ENCODE results near the gene NOL4L.
A peak's percentile ranks its signal among the peaks of the same experiment; 100 is the strongest.

The NOL4L gene

DNA sequence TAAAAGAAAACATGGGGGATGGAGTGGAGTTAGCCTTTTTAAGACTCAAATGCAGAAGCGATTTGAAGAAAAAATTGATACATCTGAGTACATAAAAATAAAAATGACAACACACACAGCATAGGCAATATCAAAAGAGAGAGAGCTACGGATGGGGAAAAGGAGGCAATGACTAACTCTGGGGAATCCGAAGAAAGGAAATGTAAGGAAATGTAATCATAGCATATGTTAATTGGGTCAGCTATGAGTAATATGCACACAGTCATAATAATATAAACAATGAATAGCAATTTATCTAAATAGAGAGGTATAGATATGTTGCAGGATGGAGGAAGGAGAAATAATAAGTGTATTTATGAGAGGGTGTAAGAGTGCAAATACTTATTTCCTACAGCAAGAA, 83.4 kb downstream of the NOL4L start:
- TF ChIP-seq, protein P1, sequence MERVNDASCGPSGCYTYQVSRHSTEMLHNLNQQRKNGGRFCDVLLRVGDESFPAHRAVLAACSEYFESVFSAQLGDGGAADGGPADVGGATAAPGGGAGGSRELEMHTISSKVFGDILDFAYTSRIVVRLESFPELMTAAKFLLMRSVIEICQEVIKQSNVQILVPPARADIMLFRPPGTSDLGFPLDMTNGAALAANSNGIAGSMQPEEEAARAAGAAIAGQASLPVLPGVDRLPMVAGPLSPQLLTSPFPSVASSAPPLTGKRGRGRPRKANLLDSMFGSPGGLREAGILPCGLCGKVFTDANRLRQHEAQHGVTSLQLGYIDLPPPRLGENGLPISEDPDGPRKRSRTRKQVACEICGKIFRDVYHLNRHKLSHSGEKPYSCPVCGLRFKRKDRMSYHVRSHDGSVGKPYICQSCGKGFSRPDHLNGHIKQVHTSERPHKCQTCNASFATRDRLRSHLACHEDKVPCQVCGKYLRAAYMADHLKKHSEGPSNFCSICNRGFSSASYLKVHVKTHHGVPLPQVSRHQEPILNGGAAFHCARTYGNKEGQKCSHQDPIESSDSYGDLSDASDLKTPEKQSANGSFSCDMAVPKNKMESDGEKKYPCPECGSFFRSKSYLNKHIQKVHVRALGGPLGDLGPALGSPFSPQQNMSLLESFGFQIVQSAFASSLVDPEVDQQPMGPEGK (CRISPR knock-in tag; IDR thresholded peaks at IDR 0.05; ENCODE audit: borderline replicate concordance): no peak
- peak; percentile 70; the same call in 1 of the 2 replicates for TF ChIP-seq ZNF70 (CRISPR knock-in tag; IDR thresholded peaks at IDR 0.05)
- no peak for ATAC-seq

DNA sequence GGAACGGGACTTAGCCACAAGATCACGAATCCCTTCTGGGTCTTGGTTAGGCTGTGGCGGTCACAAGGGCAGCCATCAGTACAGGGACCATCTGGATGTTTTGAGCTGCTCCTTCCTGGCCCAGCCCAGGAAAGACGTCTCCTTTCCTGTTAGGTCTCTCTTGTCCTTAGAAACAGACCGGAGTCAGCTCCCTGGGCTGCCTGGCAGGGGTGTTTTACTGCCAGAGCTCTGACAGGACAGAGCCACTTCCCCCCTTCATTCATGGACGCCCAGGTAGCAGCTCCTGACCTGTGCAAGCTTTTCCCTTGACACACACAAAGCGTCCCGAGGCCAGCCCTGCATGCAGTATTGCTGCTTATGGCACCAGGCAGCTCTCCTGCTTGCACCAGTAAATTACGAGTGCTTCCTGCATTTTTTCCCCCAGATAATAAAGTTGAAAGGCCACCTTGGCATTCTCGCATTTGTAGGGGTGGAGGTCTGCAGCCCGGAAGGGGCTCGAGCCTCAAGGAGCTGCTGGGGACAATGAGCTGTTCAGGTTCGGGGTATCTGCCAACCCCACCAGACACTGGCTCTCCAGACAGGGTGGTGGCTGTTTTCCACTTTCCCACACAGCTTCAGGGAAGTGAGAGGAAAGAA, 87.4 kb downstream of the NOL4L start:
- TF ChIP-seq RARB (CRISPR knock-in tag; IDR thresholded peaks at IDR 0.05) (no peak), ZFP3 (CRISPR knock-in tag; IDR thresholded peaks at IDR 0.05) (no peak), CSDC2 (CRISPR knock-in tag; IDR thresholded peaks at IDR 0.05) (no peak), ESRRG (CRISPR knock-in tag; IDR thresholded peaks at IDR 0.05) (no peak), ISL1 (CRISPR knock-in tag; IDR thresholded peaks at IDR 0.05) (no peak), ZNF70 (CRISPR knock-in tag; IDR thresholded peaks at IDR 0.05) (no peak)
- TF ChIP-seq, protein P1 (CRISPR knock-in tag; IDR thresholded peaks at IDR 0.05; ENCODE audit: borderline replicate concordance): no peak
- TF ChIP-seq, protein P2, sequence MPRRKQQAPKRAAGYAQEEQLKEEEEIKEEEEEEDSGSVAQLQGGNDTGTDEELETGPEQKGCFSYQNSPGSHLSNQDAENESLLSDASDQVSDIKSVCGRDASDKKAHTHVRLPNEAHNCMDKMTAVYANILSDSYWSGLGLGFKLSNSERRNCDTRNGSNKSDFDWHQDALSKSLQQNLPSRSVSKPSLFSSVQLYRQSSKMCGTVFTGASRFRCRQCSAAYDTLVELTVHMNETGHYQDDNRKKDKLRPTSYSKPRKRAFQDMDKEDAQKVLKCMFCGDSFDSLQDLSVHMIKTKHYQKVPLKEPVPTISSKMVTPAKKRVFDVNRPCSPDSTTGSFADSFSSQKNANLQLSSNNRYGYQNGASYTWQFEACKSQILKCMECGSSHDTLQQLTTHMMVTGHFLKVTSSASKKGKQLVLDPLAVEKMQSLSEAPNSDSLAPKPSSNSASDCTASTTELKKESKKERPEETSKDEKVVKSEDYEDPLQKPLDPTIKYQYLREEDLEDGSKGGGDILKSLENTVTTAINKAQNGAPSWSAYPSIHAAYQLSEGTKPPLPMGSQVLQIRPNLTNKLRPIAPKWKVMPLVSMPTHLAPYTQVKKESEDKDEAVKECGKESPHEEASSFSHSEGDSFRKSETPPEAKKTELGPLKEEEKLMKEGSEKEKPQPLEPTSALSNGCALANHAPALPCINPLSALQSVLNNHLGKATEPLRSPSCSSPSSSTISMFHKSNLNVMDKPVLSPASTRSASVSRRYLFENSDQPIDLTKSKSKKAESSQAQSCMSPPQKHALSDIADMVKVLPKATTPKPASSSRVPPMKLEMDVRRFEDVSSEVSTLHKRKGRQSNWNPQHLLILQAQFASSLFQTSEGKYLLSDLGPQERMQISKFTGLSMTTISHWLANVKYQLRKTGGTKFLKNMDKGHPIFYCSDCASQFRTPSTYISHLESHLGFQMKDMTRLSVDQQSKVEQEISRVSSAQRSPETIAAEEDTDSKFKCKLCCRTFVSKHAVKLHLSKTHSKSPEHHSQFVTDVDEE (CRISPR knock-in tag; IDR thresholded peaks at IDR 0.05): peak; percentile 16; the same call in 1 of the 2 replicates
- TF ChIP-seq, protein P3, sequence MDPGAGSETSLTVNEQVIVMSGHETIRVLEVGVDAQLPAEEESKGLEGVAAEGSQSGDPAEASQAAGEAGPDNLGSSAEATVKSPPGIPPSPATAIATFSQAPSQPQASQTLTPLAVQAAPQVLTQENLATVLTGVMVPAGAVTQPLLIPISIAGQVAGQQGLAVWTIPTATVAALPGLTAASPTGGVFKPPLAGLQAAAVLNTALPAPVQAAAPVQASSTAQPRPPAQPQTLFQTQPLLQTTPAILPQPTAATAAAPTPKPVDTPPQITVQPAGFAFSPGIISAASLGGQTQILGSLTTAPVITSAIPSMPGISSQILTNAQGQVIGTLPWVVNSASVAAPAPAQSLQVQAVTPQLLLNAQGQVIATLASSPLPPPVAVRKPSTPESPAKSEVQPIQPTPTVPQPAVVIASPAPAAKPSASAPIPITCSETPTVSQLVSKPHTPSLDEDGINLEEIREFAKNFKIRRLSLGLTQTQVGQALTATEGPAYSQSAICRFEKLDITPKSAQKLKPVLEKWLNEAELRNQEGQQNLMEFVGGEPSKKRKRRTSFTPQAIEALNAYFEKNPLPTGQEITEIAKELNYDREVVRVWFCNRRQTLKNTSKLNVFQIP (CRISPR knock-in tag; IDR thresholded peaks at IDR 0.05; ENCODE audit: borderline replicate concordance, low read depth): no peak
- ATAC-seq: no peak

DNA sequence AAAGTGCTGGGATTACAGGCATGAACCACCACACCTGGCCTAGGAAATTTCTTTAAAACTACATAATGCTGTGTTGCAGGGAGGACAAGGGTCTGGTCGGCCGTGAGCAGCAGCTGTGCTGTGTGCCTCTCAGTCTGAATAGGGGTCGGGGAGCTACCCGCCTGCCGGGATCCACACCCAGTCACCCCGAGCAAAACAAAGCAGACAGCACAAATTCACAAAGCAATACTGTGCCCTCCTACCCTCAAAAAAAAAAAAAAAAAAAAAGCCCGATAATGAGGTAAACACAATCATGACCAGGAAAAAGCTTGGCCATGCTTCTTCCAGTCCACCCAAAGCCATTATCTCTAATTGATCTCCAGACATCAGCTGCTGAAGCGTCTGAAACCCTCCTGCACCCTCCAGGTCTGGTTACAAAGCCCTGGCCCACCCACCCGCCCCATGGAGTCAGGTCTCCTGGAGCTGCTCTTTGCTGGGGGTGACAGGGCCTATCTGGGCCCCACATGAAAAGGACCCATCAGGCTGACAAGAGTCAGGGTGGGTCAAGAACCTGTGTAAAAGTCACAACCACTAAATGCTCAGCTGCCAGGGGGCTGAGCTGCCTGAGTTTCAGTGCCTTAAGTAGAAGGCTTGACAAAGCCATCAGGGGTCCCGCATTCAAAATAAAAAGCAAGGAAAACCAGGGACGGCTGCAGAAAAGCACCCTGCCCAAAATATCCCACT, 88.2 kb downstream of the NOL4L start:
- ATAC-seq: no peak; the same call in 2 of the 3 replicates
- no peak for TF ChIP-seq PPARA (CRISPR knock-in tag; IDR thresholded peaks at IDR 0.05; ENCODE audit: borderline replicate concordance)
- TF ChIP-seq ZNF70 (CRISPR knock-in tag; IDR thresholded peaks at IDR 0.05): no peak
- TF ChIP-seq GLIS3 (CRISPR knock-in tag; IDR thresholded peaks at IDR 0.05): no peak
- TF ChIP-seq TCF4 (CRISPR knock-in tag; IDR thresholded peaks at IDR 0.05; ENCODE audit: borderline replicate concordance): no peak
- TF ChIP-seq SNAI2 (CRISPR knock-in tag; IDR thresholded peaks at IDR 0.05): no peak
- TF ChIP-seq TOX (CRISPR knock-in tag; IDR thresholded peaks at IDR 0.05; ENCODE audit: borderline replicate concordance): no peak
- no peak for TF ChIP-seq ISL1 (CRISPR knock-in tag; IDR thresholded peaks at IDR 0.05)
- TF ChIP-seq ARNTL (CRISPR knock-in tag; IDR thresholded peaks at IDR 0.05; ENCODE audit: borderline replicate concordance, low read depth): no peak
- TF ChIP-seq, protein P4, sequence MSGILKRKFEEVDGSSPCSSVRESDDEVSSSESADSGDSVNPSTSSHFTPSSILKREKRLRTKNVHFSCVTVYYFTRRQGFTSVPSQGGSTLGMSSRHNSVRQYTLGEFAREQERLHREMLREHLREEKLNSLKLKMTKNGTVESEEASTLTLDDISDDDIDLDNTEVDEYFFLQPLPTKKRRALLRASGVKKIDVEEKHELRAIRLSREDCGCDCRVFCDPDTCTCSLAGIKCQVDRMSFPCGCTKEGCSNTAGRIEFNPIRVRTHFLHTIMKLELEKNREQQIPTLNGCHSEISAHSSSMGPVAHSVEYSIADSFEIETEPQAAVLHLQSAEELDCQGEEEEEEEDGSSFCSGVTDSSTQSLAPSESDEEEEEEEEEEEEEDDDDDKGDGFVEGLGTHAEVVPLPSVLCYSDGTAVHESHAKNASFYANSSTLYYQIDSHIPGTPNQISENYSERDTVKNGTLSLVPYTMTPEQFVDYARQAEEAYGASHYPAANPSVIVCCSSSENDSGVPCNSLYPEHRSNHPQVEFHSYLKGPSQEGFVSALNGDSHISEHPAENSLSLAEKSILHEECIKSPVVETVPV (CRISPR knock-in tag; IDR thresholded peaks at IDR 0.05): no peak
- TF ChIP-seq OSR1 (CRISPR knock-in tag; IDR thresholded peaks at IDR 0.05): no peak
- no peak for TF ChIP-seq RARB (CRISPR knock-in tag; IDR thresholded peaks at IDR 0.05)
- no peak for TF ChIP-seq BACH2 (CRISPR knock-in tag; IDR thresholded peaks at IDR 0.05; ENCODE audit: borderline replicate concordance)
- TF ChIP-seq ZNF8 (CRISPR knock-in tag; IDR thresholded peaks at IDR 0.05): no peak
- TF ChIP-seq, protein P2 (CRISPR knock-in tag; IDR thresholded peaks at IDR 0.05): no peak

Data from SK-N-SH treated with all-trans-retinoic acid at 6 μM for 48 hours (cell line).